Esophagus squamous epithelium (tissue), 5 donors: ENCODE measurements around the gene GUCY1A1. TPM values are rescaled to one million over a fixed set of nuclear protein-coding genes. Genes with fewer than 3 reads are reported as not detected.

ENCODE experiments used
- DNase-seq: peaks from one replicate; lab custom pipeline; 2025; lab: John Stamatoyannopoulos, UW
- H3K27ac ChIP-seq, 4 donors: fragments of 200-600 bp; sonication (generic); one replicate each; pipeline ENCODE4 v1.5.1; 2016 to 2019; ENCODE audit warnings: mild to moderate bottlenecking in 1 of 4
- H3K27me3 ChIP-seq, 4 donors: fragments of 200-600 bp; sonication (generic); 1 replicate in 3 of 4; 2 replicates in 1 of 4; pipeline versions ENCODE4 v1.5.1 to v1.6.0; 2017 to 2021; ENCODE audit warnings: antibody characterized with exemption in 1 of 4
- H3K36me3 ChIP-seq, 3 donors: fragments of 200-600 bp; sonication (generic); one replicate each; pipeline ENCODE4 v1.5.1; 2016 to 2019
- H3K4me1 ChIP-seq, 3 donors: fragments of 200-600 bp; sonication (generic); one replicate each; pipeline ENCODE4 v1.5.1; 2017 to 2019
- H3K4me3 ChIP-seq, 4 donors: fragments of 200-600 bp; sonication (generic); 1 replicate in 3 of 4; 2 replicates in 1 of 4; pipeline ENCODE4 v1.5.1; 2016 to 2019; ENCODE audit warnings: mild to moderate bottlenecking in 2 of 4, moderate library complexity in 1 of 4
- H3K9me3 ChIP-seq, 3 donors: fragments of 200-600 bp; sonication (generic); one replicate each; pipeline ENCODE4 v1.5.1; 2016 to 2019
- CTCF ChIP-seq, 6 experiments: fragments of 450-650 bp in 4 of 6; fragments of 200-600 bp in 2 of 6; sonication (generic) in 2 of 6; IDR thresholded peaks; one replicate each; pipeline ENCODE4 v1.5.1; 2016 to 2019; ENCODE audit warnings: antibody characterized with exemption in 6 of 6, mild to moderate bottlenecking in 4 of 6, moderate library complexity in 4 of 6
- POLR2A ChIP-seq, 4 donors: fragments of 450-650 bp; IDR thresholded peaks; one replicate each; pipeline ENCODE4 v1.6.1; 2017; ENCODE audit warnings: antibody characterized with exemption in 4 of 4, mild to moderate bottlenecking in 4 of 4, moderate library complexity in 3 of 4
- WGBS, 2 donors: methylation state at CpG; one replicate each; pipeline ENCODE4 v1.1.5; 2018; 5-methylcytosine and 5-hydroxymethylcytosine counted together
- intact Hi-C: fragments of 100-400 bp; cut with DNase I; formaldehyde crosslinking; loops from one replicate; pipeline ENCODE4 v1.15.0; 2022
- total RNA-seq, 4 donors: library from RNA; depleted of rRNA; stranded (reverse); fragments of >200 nt; gene quantifications; one replicate each; pipeline ENCODE4 v1.1.0, GENCODE V29; 2016
- donor health status: DM: yes; HTN: yes; CAD: no.

GUCY1A1 gene
- total RNA-seq, 4 donors from 2014 or later: 0.45 to 8.6 (median 5.1) TPM

- H3K27me3 ChIP-seq: no peaks in the 10 kb centered on the region
- no peak overlapping the region for H3K4me3 ChIP-seq
- intact Hi-C loops: no loop called here
- H3K36me3 ChIP-seq: no peaks in the 10 kb centered on the region
- H3K27ac ChIP-seq: no peak overlapping the region
- no peak for DNase-seq
- TF ChIP-seq POLR2A (IDR thresholded peaks at IDR 0.05) (no peak), CTCF (IDR thresholded peaks at IDR 0.05) (no peak)
- no peaks in the 10 kb centered on the region for H3K4me1 ChIP-seq
- WGBS, 2 donors: 63 to 74% methylated on average over 1 of the region's 1 CpG
- H3K9me3 ChIP-seq: no peaks in the 10 kb centered on the region
Observed at GRCh38 chr4:155684892-155685541, 18.4 kb downstream of the GUCY1A1 start.

GRCh38 chr4:155687380-155687982 lies 20.8 kb downstream of the GUCY1A1 start:
- Histone ChIP-seq H3K9me3 (no peaks in the 10 kb centered on the region), H3K4me1 (no peaks in the 10 kb centered on the region), H3K36me3 (no peaks in the 10 kb centered on the region), H3K27me3 (no peaks in the 10 kb centered on the region), H3K4me3 (no peak overlapping the region), H3K27ac (no peak overlapping the region)
- intact Hi-C loops: no loop called here
- TF ChIP-seq POLR2A (IDR thresholded peaks at IDR 0.05) (no peak), CTCF (IDR thresholded peaks at IDR 0.05) (no peak)
- no peak for DNase-seq
- WGBS, 2 donors: 88 to 92% methylated on average over 5 to 6 of the region's 6 CpGs

GRCh38 chr4:155688211-155688610 lies 21.6 kb downstream of the GUCY1A1 start:
- Histone ChIP-seq H3K36me3 (no peaks in the 10 kb centered on the region), H3K4me1 (peaks cover 0 to under 1% (median 0%) of the 10 kb centered on the region in 3 donors), H3K4me3 (no peak overlapping the region), H3K9me3 (no peaks in the 10 kb centered on the region), H3K27me3 (no peaks in the 10 kb centered on the region), H3K27ac (no peak overlapping the region)
- DNase-seq: no peak
- TF ChIP-seq CTCF (IDR thresholded peaks at IDR 0.05): no peak
- no peak for TF ChIP-seq POLR2A (IDR thresholded peaks at IDR 0.05)
- 86 to 100% methylated on average over 1 of the region's 1 CpG for WGBS, 2 donors
- intact Hi-C loops: no loop called here

GRCh38 chr4:155688860-155689259 lies 22.2 kb downstream of the GUCY1A1 start:
- H3K4me1 ChIP-seq: peaks cover 0 to 6% (median 0%) of the 10 kb centered on the region in 3 donors
- intact Hi-C loops: no loop called here
- WGBS, 2 donors: 75 to 78% methylated on average over 2 of the region's 2 CpGs
- no peak overlapping the region for H3K4me3 ChIP-seq
- no peaks in the 10 kb centered on the region for H3K9me3 ChIP-seq
- DNase-seq: no peak
- no peak for TF ChIP-seq CTCF (IDR thresholded peaks at IDR 0.05)
- TF ChIP-seq POLR2A (IDR thresholded peaks at IDR 0.05): no peak
- H3K27me3 ChIP-seq: no peaks in the 10 kb centered on the region
- no peak overlapping the region for H3K27ac ChIP-seq
- H3K36me3 ChIP-seq: no peaks in the 10 kb centered on the region

GRCh38 chr4:155690044-155690837 lies 23.6 kb downstream of the GUCY1A1 start:
- H3K4me1 ChIP-seq: peaks cover 0 to 6% (median 0%) of the 10 kb centered on the region in 3 donors
- WGBS, 2 donors: 76 to 80% methylated on average over 3 of the region's 3 CpGs
- H3K4me3 ChIP-seq: no peak overlapping the region
- no peak for TF ChIP-seq POLR2A (IDR thresholded peaks at IDR 0.05)
- TF ChIP-seq CTCF (IDR thresholded peaks at IDR 0.05): no peak
- intact Hi-C loops: no loop called here
- DNase-seq: no peak
- no peak overlapping the region for H3K27ac ChIP-seq
- no peaks in the 10 kb centered on the region for H3K36me3 ChIP-seq
- no peaks in the 10 kb centered on the region for H3K9me3 ChIP-seq
- H3K27me3 ChIP-seq: no peaks in the 10 kb centered on the region
